ENCODE data around the gene BCAR3.
A peak's percentile ranks its signal among the peaks of the same experiment; 100 is the strongest.

Gene BCAR3

DNA sequence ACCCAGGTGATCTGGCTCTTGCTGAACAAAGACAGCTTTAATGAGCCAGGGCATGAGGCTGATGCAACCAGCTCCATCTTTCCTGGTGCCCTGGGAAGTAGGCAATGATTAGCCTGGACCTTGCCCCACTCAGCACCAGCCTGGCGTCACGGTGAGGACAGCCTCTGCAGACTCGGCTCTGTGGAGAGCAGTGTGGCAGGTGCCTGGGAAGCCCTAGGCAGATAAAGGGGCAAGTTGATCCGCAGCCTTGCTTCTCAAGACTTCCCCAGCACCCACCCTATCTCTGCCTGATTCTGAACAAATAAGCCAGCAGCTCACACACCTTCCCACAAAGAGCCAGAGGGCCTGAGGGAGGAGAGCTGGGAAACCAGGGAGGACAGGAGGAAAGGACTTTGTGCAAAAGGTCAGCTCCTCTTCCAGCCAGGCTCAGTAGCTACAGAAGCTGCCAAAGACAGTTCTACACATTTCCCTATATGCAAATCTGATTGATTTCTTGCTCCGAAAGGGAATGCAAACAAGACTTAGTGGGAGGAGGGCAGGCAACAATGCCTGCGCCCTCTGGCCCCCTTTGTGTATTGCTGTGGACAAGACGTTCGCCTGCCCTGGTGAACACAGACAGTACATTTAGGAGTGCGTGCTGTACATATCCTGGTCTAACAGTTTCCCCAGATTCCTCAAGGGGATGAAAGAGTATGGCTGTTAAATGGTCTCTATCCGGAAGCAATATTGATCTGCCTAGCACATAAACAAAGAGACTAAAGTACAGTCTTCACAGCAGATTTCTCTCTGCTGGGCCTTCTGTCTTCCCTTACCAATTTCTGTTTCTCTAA is 63.8 kb downstream of the BCAR3 start:
- DNase-seq (ENCODE audit: low read depth in 2 of 3, low spot score in 2 of 3) = no peak

GRCh38 chr1:93616996-93617669 is 64.5 kb downstream of the BCAR3 start:
- no peak for DNase-seq (ENCODE audit: low read depth in 2 of 3, low spot score in 2 of 3)

- no peak for DNase-seq (ENCODE audit: low read depth in 2 of 3, low spot score in 2 of 3)
Observed at GRCh38 chr1:93616221-93616995, 65.2 kb downstream of the BCAR3 start.

- DNase-seq (ENCODE audit: low read depth in 2 of 3, low spot score in 2 of 3) = peak in 2 of 3 experiments; percentile 24 to 32
Observed at GRCh38 chr1:93615582-93616150, 66.0 kb downstream of the BCAR3 start.

- DNase-seq (ENCODE audit: low read depth in 2 of 3, low spot score in 2 of 3) = peak; percentile 13 to 41 (median 31)
Observed at GRCh38 chr1:93614986-93615581, 66.6 kb downstream of the BCAR3 start.

DNA sequence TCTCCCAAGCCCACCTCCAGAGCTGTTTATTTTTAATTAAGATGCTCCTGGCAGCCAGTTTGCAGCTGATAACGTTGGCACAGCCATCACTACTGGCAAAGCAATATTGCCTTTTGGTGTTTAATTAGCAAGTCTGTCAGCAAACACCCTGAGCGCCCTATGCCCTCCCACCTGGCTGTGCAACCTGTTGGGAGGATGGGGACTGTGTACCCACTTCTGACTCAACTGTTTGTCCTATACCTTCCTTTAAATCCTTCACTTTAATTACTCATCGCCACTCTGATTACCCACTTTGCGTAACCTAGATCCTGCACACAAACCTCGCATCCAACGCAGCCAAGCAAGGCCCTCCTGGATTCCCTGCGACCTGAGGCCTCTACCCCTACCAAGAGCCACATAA is 67.1 kb downstream of the BCAR3 start:
- no peak for DNase-seq (ENCODE audit: low read depth in 2 of 3, low spot score in 2 of 3)

DNA sequence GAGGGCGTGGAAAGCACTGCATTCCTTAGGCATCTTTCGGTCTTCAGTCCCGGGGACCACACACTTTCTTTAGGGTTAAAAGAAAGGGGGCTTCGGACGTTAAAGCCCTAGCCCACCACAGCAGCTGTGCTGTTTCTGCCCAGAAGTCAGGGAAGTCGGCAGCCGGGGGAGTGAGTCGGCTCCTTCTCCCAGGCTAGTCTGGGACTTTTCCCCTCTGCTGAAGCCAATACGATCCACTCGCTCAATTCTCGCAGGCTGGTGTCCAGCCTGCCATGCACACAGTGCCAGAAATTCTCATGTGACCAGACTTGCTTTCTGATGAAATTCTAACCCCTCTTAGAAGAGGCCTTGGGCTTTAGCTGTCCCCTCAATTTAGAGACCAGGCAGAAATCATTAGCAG is 67.7 kb downstream of the BCAR3 start:
- DNase-seq (ENCODE audit: low read depth in 2 of 3, low spot score in 2 of 3) = no peak

DNA sequence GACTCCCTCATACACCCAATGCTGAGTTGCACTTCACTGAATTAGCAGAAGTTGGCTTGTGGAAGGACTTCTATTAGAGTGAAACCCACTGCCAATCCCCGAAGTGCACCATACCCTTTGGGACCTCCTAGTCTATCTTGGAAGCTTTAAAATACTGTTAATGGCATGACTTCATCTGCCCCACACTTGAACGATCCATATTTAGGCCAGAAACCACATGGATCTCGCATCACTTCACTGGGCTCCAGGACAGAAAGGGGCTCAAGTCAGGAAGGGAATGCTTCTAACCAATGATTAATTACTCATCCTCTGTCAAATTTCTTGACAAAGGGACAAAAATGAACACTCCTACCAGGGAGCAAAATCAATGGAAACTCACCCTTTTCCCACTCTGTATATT is 69.1 kb downstream of the BCAR3 start:
- no peak for DNase-seq (ENCODE audit: low read depth in 2 of 3, low spot score in 2 of 3)

DNA sequence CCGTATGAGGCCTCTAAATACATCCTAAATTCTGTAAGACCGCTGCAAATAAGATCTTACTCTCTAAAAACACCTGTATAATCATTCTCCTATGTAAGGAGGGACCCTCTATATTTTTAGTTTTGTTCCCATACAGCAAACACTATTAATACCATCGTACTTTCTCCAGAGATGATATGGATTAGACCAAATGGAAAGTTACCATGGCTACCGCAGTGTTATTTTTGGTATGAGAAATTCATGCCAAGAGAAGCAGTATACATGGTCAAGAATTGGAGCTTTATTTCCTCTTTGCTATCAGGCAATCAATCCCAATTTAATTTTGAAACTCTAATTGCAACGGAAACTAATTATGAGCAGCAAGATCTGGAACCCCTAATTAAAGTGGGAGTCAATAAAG is 70.0 kb downstream of the BCAR3 start:
- no peak for DNase-seq (ENCODE audit: low read depth in 2 of 3, low spot score in 2 of 3)

- no peak for DNase-seq (ENCODE audit: low read depth in 2 of 3, low spot score in 2 of 3)
Observed at GRCh38 chr1:93609536-93609935, 72.1 kb downstream of the BCAR3 start.

GRCh38 chr1:93608187-93609109 is 73.2 kb downstream of the BCAR3 start:
- no peak for DNase-seq (ENCODE audit: low read depth in 2 of 3, low spot score in 2 of 3)

GRCh38 chr1:93607814-93608186 is 73.8 kb downstream of the BCAR3 start:
- DNase-seq (ENCODE audit: low read depth in 2 of 3, low spot score in 2 of 3) = peak in 2 of 3 experiments; percentile 19 to 23

GRCh38 chr1:93605812-93606512 is 75.7 kb downstream of the BCAR3 start:
- DNase-seq (ENCODE audit: low read depth in 2 of 3, low spot score in 2 of 3) = no peak

- no peak for DNase-seq (ENCODE audit: low read depth in 2 of 3, low spot score in 2 of 3)
Observed at GRCh38 chr1:93605026-93605568, 76.5 kb downstream of the BCAR3 start.

GRCh38 chr1:93604411-93604810 is 77.2 kb downstream of the BCAR3 start:
- no peak for DNase-seq (ENCODE audit: low read depth in 2 of 3, low spot score in 2 of 3)

DNA sequence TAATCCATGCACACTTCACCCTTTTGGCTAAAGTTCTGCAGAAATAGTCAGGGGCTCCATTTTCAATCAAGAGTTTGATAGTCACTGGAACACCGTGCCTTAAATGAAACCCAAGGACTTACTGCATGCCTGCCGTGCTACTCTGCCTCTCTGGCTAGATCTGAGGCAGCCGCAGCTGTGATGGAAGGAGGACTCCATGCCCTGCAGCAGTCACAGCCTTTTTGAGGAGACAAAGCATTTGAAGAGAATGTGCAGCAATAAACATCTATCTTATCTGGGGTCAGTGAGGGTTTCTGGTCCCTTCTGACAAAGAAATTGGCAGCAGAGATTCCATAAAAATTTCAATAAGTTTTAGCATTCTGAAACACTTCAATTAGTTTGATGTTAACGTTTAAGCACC is 78.0 kb downstream of the BCAR3 start:
- no peak for DNase-seq (ENCODE audit: low read depth in 2 of 3, low spot score in 2 of 3)

- DNase-seq (ENCODE audit: low read depth in 2 of 3, low spot score in 2 of 3) = no peak
Observed at GRCh38 chr1:93603106-93603505, 78.5 kb downstream of the BCAR3 start.

- DNase-seq (ENCODE audit: low read depth in 2 of 3, low spot score in 2 of 3) = no peak
Observed at GRCh38 chr1:93602101-93602500, 79.5 kb downstream of the BCAR3 start.

- DNase-seq (ENCODE audit: low read depth in 2 of 3, low spot score in 2 of 3) = no peak
Observed at GRCh38 chr1:93601686-93602085, 80.0 kb downstream of the BCAR3 start.

Data from activated CD8-positive, alpha-beta memory T cell treated with anti-CD3 and anti-CD28 coated beads for 48 hours (primary cell).